Stimulated activated CD4-positive, alpha-beta T cell treated with anti-CD3 and anti-CD28 coated beads, Interleukin-12 subunit alpha, Interleukin-12 subunit beta, amount 100 ng/mL, for 24 hours (primary cell): ENCODE results near the gene KRT9.
"Not testable (repeated sequence)": the region's sequence is repeated elsewhere in the genome, so short reads cannot be mapped to it uniquely, and the experiment has no call there.

Source experiments
- DNase-seq, 2 experiments: peaks; one replicate each; pipeline ENCODE4 v3.0.0-alpha.2; 2020; ENCODE audit warnings: low read depth in 2 of 2

The KRT9 gene

DNA sequence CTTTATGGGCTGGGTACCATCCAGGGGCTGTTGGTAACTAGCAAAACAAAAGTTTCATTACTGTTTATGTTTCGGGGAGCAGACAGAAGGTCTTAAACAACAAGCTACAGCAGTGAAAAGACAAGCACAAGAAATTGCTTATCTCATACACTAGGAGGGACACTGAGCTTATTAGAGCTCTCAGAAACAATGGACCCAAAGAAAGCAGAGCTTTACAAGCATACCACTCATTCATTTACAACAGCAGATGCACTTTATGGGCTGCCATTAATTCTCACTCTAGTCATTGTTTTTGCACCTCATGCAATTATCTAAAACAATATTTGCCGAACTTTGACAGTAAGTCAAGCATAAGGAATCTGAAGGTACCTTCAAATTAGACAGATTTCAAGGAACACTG is 30.7 kb upstream of the KRT9 start:
- DNase-seq: no peak

GRCh38 chr17:41600318-41600717 is 28.5 kb upstream of the KRT9 start:
- no peak for DNase-seq

DNA sequence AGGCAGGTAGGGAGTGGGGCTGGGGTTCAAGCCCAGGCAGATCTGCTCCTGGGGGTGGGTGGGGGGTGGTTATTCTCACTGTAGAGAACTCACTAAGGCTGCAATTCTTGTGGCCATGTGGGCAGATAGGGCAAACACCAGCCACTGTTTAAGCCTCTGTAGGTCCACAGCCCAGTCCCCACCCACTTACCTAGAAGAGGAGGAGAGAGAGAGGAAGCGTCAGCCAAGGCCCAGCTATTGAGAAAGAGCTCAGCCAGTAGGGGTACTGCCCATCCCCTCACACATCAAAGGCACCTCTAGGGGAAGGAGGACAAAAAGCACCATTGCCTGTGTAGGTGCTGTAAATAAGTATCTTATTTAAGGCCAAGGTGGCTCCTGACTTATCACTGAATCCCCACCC is 27.8 kb upstream of the KRT9 start:
- DNase-seq: no peak

GRCh38 chr17:41595585-41595984 is 23.7 kb upstream of the KRT9 start:
- DNase-seq: no peak

DNA sequence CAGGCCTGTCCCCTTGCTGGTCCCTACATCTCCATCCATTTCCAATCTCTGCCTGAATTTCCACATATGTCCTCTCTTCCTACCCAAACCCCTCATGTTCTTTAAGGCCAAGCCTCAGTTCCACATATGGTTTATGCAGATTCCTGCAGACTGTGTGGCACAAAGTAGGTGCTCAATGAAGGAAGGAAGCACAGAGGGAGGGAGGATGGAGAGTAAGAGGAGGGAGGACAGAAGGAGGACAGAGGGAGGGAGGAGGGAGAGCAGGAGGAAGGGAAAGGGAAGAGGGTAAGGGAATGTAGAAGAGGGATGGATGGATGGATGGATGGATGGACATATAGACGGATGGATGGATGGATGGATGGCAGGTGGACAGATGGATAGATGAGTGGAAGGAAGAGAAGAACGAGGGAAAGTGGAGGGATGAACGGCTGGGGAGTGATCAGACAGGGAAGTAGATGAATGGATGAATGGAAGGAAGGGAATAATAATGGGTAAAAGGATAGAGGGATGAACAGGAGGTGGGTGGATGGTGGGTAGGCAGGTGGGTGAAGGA is 22.6 kb upstream of the KRT9 start:
- DNase-seq: no peak

- no peak for DNase-seq
Measured at GRCh38 chr17:41593306-41593981, 21.6 kb upstream of the KRT9 start.

DNA sequence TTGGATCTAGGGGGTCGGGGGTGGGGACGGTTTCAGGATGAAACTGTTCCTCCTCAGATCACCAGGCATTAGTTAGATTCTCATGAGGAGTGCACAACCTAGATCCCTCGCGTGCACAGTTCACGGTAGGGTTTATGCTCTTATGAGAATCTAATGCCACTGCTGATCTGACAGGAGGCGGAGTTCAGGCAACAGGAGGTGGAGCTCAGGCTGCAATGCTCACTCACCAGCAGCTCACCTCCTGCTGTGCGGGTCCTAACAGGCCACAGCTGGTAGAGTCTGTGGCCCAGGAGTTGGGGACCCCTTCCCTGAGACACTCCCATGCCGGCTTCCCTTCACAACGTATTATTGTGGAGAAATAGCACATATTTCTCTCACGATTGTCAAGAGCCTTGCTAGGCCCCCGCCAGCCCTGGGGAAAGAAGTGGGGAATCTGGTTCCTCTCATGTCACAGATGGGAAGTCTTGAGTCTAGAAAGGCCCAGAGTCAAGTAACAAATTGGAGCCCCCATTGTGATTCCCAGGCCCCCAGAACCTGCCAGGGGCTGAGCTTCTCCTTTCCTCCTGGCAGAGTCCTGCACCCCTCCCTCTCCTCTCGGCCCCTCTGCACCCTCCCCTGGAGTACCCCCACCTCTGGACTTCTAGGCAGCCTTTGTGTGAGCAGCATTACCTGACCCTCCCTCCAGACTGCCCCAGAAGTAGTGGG is 20.9 kb upstream of the KRT9 start:
- no peak for DNase-seq

GRCh38 chr17:41589301-41589700 is 17.4 kb upstream of the KRT9 start:
- DNase-seq: no peak

- no peak for DNase-seq
Measured at GRCh38 chr17:41588126-41588810, 16.4 kb upstream of the KRT9 start.

DNA sequence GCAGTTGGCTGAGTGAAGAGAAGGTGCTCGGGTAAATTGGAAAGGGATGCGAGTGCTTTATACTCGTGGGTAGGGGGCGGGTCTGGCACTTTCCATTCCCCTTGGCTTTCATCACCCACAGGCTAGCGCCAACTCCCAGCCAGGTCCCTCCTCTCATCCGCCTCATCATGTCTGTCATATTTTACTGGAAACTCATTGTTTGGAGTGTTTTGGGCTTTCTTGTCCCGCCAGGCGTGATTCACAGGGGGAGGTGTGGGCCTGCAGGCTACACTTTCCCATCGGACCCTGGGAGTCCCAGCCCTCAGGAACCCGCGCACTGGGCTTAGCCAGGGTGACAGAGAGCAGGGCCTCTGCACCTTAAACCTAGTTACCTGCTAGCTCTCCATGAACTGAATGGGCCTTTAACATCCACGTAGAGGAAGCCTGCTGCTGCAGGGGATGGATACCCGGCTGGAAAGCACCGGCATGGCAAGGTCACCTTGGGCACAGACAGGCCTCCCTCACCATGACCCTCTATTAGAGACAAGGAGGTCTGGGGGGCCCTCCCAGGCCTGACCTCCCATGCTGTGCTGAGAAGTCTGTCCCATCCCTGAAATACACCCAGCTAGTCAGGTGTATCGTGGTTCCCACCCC is 15.1 kb upstream of the KRT9 start, which contains the start of gene KRT14:
Gene KRT14 (minus strand): TSS at position 33 of the 633 bp plus-strand sequence. CDS start 61 bp downstream, outside the sequence.
- no peak for DNase-seq

- DNase-seq: no peak
Measured at GRCh38 chr17:41585301-41586056, 13.6 kb upstream of the KRT9 start.

DNA sequence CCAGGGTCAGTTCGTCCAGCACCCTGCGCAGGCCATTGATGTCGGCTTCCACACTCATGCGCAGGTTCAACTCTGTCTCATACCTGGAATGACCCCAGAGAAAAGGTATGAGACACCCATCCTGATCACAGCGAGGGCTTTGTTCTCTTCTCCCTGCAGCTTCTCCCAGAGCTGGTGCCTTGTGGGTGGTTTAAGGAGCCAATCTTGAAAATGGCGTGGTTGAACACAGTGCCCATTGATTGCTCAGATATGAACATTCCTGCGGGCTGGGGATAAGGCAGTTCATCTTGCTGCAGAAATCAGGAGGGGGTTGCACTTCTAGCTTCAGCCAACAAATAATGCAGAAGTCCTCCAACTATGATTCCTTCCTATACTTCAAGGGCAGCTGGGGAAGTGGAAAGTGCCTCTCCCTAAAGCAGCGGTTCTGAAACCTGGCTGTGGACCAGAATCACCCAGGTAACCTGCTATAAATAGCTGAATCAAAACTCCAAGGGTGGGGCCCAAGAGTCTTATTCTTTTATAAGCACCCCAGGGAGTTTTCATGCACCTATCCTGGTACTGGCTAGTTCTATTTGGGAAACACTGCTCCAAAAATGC is 12.6 kb upstream of the KRT9 start:
- DNase-seq: not testable (repeated sequence)

DNA sequence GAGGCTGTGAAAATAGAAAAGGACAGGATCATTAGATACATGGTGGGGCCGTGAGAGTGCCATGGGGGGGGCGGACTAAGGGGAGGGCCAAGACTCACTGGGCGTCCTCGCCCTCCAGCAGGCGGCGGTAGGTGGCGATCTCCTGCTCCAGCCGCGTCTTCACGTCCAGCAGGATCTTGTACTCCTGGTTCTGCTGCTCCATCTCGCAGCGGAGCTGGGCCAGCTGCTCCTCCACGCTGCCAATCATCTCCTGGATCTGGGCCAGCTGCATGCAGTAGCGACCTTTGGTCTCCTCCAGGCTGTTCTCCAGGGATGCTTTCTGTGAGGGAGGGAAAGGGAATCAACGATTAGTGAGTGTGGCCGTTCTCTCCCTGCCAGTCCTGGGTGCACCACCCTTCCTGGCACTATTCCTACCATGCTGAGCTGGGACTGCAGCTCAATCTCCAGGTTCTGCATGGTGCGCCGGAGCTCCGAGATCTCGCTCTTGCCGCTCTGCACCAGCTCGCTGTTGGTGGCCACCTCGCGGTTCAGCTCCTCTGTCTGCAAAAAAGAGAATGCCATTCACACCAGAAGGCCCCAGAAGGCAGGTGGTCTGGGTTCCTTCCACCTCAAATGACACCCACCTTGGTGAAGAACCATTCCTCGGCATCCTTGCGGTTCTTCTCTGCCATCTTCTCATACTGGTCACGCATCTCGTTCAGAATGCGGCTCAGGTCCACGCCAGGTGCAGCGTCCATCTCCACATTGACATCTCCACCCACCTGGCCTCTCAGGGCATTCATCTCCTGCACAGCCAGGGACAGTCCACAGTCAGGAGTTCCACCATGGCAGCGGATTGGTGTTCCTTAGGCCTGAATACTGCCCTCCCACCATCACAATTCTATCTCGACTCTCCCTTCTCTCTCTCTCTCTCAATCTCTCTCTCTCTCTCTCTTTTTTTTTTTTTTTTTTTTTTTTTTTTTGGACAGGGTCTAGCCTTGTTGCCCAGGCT is 11.6 kb upstream of the KRT9 start:
- DNase-seq: no peak

GRCh38 chr17:41582061-41582968 is 10.5 kb upstream of the KRT9 start:
- not testable (repeated sequence) for DNase-seq

GRCh38 chr17:41581366-41582060 is 9.7 kb upstream of the KRT9 start:
- DNase-seq: no peak

GRCh38 chr17:41580687-41581365 is 9.0 kb upstream of the KRT9 start:
- no peak for DNase-seq

DNA sequence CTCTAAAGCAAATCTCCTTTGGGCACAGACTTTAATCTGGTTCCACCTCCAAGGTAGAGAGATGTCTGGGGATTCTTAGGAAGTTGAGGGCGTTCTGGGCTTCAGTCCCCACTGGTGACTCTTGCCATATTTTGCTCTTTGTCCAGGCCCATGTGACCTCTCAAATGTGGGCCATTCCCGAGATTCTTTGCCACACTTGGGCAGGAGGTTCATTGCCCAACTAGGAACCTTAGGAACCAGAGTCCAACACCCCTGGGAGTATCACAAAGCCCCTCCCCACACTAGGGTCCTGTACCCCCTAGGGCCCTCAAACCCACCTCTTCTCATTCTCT is 8.4 kb upstream of the KRT9 start:
- DNase-seq: no peak
